B cell (primary cell): ENCODE measurements around the gene GLOD4.

ENCODE experiments used
- EZH2 ChIP-seq: IDR thresholded peaks from 2 replicates; pipeline ENCODE4 v1.6.1; 2012; ENCODE audit warnings: borderline replicate concordance, low read depth, mild to moderate bottlenecking, moderate library complexity, low read length; ENCODE audit not compliant: insufficient read depth, poor library complexity, severe bottlenecking
- TF ChIP-seq, protein P1 (sequence below): fragments of 200-600 bp; IDR thresholded peaks from one replicate; pipeline ENCODE4 v1.8.0; 2022; ENCODE audit warnings: antibody characterized with exemption, mild to moderate bottlenecking

DNA sequence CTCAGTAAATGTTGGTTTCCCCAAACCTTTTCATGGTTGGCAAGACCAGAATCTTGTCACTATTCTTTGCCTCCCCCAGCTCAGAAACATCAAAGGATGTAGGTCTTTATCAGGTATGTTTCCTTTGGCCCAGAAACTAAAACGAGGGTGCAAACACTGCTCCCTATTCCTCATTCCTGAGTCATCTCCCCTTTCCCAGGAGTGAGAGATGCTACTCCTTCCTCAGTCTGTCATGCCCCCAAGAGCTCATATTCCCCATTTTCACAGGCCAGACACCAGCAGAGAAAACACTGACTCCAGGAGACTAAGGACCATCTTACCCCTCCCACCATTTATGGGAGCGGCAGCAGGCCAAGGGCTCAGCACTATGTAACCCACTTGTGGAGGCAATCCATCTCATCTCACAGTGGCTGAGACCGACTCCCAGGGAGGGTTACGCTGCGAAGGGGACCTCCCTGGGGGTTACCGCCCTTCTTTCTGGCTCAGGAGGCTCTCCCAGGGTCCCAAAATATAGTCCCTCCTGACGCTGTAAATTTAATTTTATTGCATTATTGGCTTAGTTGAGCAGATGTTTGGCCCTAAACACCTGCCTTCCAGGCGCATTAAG, 31.5 kb downstream of the GLOD4 start:
- TF ChIP-seq, protein P1, sequence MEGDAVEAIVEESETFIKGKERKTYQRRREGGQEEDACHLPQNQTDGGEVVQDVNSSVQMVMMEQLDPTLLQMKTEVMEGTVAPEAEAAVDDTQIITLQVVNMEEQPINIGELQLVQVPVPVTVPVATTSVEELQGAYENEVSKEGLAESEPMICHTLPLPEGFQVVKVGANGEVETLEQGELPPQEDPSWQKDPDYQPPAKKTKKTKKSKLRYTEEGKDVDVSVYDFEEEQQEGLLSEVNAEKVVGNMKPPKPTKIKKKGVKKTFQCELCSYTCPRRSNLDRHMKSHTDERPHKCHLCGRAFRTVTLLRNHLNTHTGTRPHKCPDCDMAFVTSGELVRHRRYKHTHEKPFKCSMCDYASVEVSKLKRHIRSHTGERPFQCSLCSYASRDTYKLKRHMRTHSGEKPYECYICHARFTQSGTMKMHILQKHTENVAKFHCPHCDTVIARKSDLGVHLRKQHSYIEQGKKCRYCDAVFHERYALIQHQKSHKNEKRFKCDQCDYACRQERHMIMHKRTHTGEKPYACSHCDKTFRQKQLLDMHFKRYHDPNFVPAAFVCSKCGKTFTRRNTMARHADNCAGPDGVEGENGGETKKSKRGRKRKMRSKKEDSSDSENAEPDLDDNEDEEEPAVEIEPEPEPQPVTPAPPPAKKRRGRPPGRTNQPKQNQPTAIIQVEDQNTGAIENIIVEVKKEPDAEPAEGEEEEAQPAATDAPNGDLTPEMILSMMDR = no peak
- no peak for TF ChIP-seq EZH2
